ENCODE results near the gene ATXN3.

The ATXN3 gene

GRCh38 chr14:92134456-92134855, 28.1 kb upstream of the ATXN3 start:
- peak overlapping the region; percentile 30 for H3K27ac ChIP-seq
- no peak for TF ChIP-seq CTCF (conservative IDR thresholded peaks at IDR 0.05)

- TF ChIP-seq CTCF (conservative IDR thresholded peaks at IDR 0.05), result no peak
- peak overlapping the region; percentile 97 for H3K27ac ChIP-seq
Observed at GRCh38 chr14:92122761-92123160, 16.4 kb upstream of the ATXN3 start.

GRCh38 chr14:92122351-92122677, 15.9 kb upstream of the ATXN3 start:
- TF ChIP-seq CTCF (conservative IDR thresholded peaks at IDR 0.05), result no peak
- H3K27ac ChIP-seq, result peak overlapping the region; percentile 97

- peak within 1 kb of the TSS; percentile 97 for H3K27ac ChIP-seq
- TF ChIP-seq CTCF (conservative IDR thresholded peaks at IDR 0.05), result no peak
Observed at GRCh38 chr14:92121670-92122350, 15.4 kb upstream of the ATXN3 start, which contains the start of the genes CPSF2 and NDUFB1. Gene CPSF2, plus strand, starts transcription at chr14:92121969. Its CDS starts 9,016 bp downstream, at chr14:92130985. Gene NDUFB1, minus strand, starts transcription at chr14:92121706. Its CDS starts 4,069 bp downstream, at chr14:92117637.

GRCh38 chr14:92121207-92121669, 14.9 kb upstream of the ATXN3 start:
- peak overlapping the region; percentile 97 for H3K27ac ChIP-seq

GRCh38 chr14:92109490-92109889, 3.1 kb upstream of the ATXN3 start:
- H3K27ac ChIP-seq, result no peak overlapping the region
- TF ChIP-seq CTCF (conservative IDR thresholded peaks at IDR 0.05), result no peak

More at GRCh38 chr14:92121207-92121669, 14.9 kb upstream of the ATXN3 start:
- TF ChIP-seq CTCF (conservative IDR thresholded peaks at IDR 0.05), result no peak

- TF ChIP-seq CTCF (conservative IDR thresholded peaks at IDR 0.05), result no peak
- H3K27ac ChIP-seq, result no peak overlapping the region
Observed at GRCh38 chr14:92108345-92109254, 2.2 kb upstream of the ATXN3 start.
